ENCODE data around the gene TP53RK. TPM values are rescaled to one million over a fixed set of nuclear protein-coding genes. Genes with fewer than 3 reads are reported as not detected.

The TP53RK gene
- total and polyA plus RNA-seq, 4 donors: 4.7 to 12.8 (median 6.8) TPM

DNA sequence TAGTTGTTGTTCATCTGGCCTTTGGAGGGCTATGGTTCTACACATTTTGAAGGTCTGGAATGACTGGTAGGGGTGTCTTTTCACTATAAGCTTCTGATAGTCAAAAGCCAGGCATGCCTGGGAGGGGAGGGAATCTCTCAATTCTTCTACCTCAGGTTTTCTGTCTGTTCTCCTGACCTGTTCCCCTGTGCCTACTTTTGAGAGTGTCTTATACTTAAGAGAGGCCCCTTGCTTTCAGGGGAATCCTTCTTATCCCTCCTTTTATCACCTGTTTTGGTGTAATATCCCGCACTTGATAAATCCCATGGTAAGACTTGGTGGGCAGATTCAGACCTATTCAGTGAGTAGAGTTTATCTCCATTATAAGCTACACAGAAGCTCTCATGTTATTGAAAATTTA lies 27.6 kb downstream of the TP53RK start:
- Histone ChIP-seq H3K27me3 (ENCODE audit: control insufficient read depth in 4 of 4, insufficient read depth in 4 of 4, low read length in 3 of 4) (no peaks in the 10 kb centered on the region), H3K27ac (ENCODE audit: low read depth in 1 of 2, low read length in 2 of 2) (no peak overlapping the region), H3K9me3 (ENCODE audit: control insufficient read depth in 4 of 4, low read length in 3 of 4) (no peaks in the 10 kb centered on the region), H3K9ac (ENCODE audit: low read depth in 1 of 2, low read length in 2 of 2) (no peak overlapping the region), H3K4me1 (ENCODE audit: control insufficient read depth in 4 of 4, insufficient read depth in 4 of 4, low read length in 3 of 4) (peaks cover 0 to 3% (median under 1%) of the 10 kb centered on the region in 4 donors), H3K4me3 (ENCODE audit: low read depth in 1 of 3, low read length in 3 of 3) (no peak overlapping the region), H3K36me3 (ENCODE audit: control insufficient read depth in 4 of 4, insufficient read depth in 3 of 4, low read depth in 1 of 4, low read length in 3 of 4) (no peaks in the 10 kb centered on the region)
- DNase-seq (ENCODE audit: low spot score): no peak
- 96% methylated on average over 1 of the region's 1 CpG for WGBS
- TF ChIP-seq, protein P1, sequence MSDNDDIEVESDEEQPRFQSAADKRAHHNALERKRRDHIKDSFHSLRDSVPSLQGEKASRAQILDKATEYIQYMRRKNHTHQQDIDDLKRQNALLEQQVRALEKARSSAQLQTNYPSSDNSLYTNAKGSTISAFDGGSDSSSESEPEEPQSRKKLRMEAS (IDR thresholded peaks at IDR 0.05): no peak
- TF ChIP-seq FOXA1 (IDR thresholded peaks at IDR 0.05): no peak
- TF ChIP-seq TAF1 (conservative IDR thresholded peaks at IDR 0.05): no peak
- TF ChIP-seq HNF4G (IDR thresholded peaks at IDR 0.05): no peak
- no peak for TF ChIP-seq FOXA2 (IDR thresholded peaks at IDR 0.05)
- no peak for TF ChIP-seq HNF4A (conservative IDR thresholded peaks at IDR 0.05)
- TF ChIP-seq GABPA (IDR thresholded peaks at IDR 0.05 in 1 of 2, conservative IDR thresholded peaks at IDR 0.05 in 1 of 2): no peak

DNA sequence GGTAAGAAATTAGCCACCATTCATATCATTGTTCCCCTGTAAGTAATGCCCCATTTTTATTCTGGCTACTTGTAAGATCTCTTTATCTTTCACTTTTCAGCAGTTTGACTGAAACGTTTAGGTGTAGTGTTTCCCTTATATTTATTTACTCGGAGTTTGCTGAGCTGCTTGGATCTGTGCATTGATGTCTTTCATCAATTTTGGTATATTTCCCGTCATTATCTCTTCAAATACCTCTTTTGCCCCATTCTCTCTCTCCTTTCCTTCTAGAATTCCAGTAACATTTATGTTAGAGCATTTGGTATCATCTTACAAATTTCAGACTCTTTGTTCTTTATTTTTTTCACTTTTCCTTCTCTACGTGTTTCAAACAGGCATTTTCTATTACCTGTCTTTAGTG lies 28.8 kb downstream of the TP53RK start:
- Histone ChIP-seq H3K4me3 (ENCODE audit: low read depth in 1 of 3, low read length in 3 of 3) (no peak overlapping the region), H3K9ac (ENCODE audit: low read depth in 1 of 2, low read length in 2 of 2) (no peak overlapping the region), H3K9me3 (ENCODE audit: control insufficient read depth in 4 of 4, low read length in 3 of 4) (no peaks in the 10 kb centered on the region), H3K4me1 (ENCODE audit: control insufficient read depth in 4 of 4, insufficient read depth in 4 of 4, low read length in 3 of 4) (no peaks in the 10 kb centered on the region), H3K36me3 (ENCODE audit: control insufficient read depth in 4 of 4, insufficient read depth in 3 of 4, low read depth in 1 of 4, low read length in 3 of 4) (no peaks in the 10 kb centered on the region), H3K27ac (ENCODE audit: low read depth in 1 of 2, low read length in 2 of 2) (no peak overlapping the region), H3K27me3 (ENCODE audit: control insufficient read depth in 4 of 4, insufficient read depth in 4 of 4, low read length in 3 of 4) (no peaks in the 10 kb centered on the region)
- DNase-seq (ENCODE audit: low spot score): no peak
- 87% methylated on average over 4 of the region's 4 CpGs for WGBS
- TF ChIP-seq, protein P2, sequence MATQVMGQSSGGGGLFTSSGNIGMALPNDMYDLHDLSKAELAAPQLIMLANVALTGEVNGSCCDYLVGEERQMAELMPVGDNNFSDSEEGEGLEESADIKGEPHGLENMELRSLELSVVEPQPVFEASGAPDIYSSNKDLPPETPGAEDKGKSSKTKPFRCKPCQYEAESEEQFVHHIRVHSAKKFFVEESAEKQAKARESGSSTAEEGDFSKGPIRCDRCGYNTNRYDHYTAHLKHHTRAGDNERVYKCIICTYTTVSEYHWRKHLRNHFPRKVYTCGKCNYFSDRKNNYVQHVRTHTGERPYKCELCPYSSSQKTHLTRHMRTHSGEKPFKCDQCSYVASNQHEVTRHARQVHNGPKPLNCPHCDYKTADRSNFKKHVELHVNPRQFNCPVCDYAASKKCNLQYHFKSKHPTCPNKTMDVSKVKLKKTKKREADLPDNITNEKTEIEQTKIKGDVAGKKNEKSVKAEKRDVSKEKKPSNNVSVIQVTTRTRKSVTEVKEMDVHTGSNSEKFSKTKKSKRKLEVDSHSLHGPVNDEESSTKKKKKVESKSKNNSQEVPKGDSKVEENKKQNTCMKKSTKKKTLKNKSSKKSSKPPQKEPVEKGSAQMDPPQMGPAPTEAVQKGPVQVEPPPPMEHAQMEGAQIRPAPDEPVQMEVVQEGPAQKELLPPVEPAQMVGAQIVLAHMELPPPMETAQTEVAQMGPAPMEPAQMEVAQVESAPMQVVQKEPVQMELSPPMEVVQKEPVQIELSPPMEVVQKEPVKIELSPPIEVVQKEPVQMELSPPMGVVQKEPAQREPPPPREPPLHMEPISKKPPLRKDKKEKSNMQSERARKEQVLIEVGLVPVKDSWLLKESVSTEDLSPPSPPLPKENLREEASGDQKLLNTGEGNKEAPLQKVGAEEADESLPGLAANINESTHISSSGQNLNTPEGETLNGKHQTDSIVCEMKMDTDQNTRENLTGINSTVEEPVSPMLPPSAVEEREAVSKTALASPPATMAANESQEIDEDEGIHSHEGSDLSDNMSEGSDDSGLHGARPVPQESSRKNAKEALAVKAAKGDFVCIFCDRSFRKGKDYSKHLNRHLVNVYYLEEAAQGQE (IDR thresholded peaks at IDR 0.05): no peak
- TF ChIP-seq RAD21 (IDR thresholded peaks at IDR 0.05) (no peak), YY1 (IDR thresholded peaks at IDR 0.05) (no peak), HNF4G (IDR thresholded peaks at IDR 0.05) (no peak), HNF4A (conservative IDR thresholded peaks at IDR 0.05) (no peak), FOXA1 (IDR thresholded peaks at IDR 0.05) (no peak), TAF1 (conservative IDR thresholded peaks at IDR 0.05) (no peak), NR2F2 (IDR thresholded peaks at IDR 0.05) (no peak), EGR1 (IDR thresholded peaks at IDR 0.05; ENCODE audit: low read depth in 2 of 2) (no peak), FOXA2 (IDR thresholded peaks at IDR 0.05) (no peak), SP1 (IDR thresholded peaks at IDR 0.05) (no peak), RXRA (IDR thresholded peaks at IDR 0.05) (no peak), GABPA (IDR thresholded peaks at IDR 0.05 in 1 of 2, conservative IDR thresholded peaks at IDR 0.05 in 1 of 2) (no peak), JUND (IDR thresholded peaks at IDR 0.05) (no peak)
- TF ChIP-seq, protein P3, sequence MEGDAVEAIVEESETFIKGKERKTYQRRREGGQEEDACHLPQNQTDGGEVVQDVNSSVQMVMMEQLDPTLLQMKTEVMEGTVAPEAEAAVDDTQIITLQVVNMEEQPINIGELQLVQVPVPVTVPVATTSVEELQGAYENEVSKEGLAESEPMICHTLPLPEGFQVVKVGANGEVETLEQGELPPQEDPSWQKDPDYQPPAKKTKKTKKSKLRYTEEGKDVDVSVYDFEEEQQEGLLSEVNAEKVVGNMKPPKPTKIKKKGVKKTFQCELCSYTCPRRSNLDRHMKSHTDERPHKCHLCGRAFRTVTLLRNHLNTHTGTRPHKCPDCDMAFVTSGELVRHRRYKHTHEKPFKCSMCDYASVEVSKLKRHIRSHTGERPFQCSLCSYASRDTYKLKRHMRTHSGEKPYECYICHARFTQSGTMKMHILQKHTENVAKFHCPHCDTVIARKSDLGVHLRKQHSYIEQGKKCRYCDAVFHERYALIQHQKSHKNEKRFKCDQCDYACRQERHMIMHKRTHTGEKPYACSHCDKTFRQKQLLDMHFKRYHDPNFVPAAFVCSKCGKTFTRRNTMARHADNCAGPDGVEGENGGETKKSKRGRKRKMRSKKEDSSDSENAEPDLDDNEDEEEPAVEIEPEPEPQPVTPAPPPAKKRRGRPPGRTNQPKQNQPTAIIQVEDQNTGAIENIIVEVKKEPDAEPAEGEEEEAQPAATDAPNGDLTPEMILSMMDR (IDR thresholded peaks at IDR 0.05; ENCODE audit: low read depth, low read length, missing input control): no peak
- TF ChIP-seq, protein P1 (IDR thresholded peaks at IDR 0.05): no peak
- TF ChIP-seq, protein P4, sequence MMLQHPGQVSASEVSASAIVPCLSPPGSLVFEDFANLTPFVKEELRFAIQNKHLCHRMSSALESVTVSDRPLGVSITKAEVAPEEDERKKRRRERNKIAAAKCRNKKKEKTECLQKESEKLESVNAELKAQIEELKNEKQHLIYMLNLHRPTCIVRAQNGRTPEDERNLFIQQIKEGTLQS (IDR thresholded peaks at IDR 0.05): no peak
- TF ChIP-seq, protein P5, sequence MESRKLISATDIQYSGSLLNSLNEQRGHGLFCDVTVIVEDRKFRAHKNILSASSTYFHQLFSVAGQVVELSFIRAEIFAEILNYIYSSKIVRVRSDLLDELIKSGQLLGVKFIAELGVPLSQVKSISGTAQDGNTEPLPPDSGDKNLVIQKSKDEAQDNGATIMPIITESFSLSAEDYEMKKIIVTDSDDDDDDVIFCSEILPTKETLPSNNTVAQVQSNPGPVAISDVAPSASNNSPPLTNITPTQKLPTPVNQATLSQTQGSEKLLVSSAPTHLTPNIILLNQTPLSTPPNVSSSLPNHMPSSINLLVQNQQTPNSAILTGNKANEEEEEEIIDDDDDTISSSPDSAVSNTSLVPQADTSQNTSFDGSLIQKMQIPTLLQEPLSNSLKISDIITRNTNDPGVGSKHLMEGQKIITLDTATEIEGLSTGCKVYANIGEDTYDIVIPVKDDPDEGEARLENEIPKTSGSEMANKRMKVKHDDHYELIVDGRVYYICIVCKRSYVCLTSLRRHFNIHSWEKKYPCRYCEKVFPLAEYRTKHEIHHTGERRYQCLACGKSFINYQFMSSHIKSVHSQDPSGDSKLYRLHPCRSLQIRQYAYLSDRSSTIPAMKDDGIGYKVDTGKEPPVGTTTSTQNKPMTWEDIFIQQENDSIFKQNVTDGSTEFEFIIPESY (IDR thresholded peaks at IDR 0.05): no peak
